Measurements from ENCODE around the gene LSM8.
"Not testable (repeated sequence)": the region's sequence is repeated elsewhere in the genome, so short reads cannot be mapped to it uniquely, and the experiment has no call there.

Gene LSM8

GRCh38 chr7:118183786-118184564 lies at the start of gene LSM8:
Gene LSM8, plus strand, starts transcription at chr7:118184164. Its CDS starts 60 bp downstream, at chr7:118184224.
- DNase-seq = peak; percentile 99

GRCh38 chr7:118134420-118134819 lies 49.5 kb upstream of the LSM8 start:
- not testable (repeated sequence) for DNase-seq

- DNase-seq = no peak
Measured at GRCh38 chr7:118140468-118140867, 43.5 kb upstream of the LSM8 start.

GRCh38 chr7:118142012-118142411 lies 42.0 kb upstream of the LSM8 start:
- DNase-seq = no peak

- no peak for DNase-seq
Measured at GRCh38 chr7:118148930-118149329, 35.0 kb upstream of the LSM8 start.

- DNase-seq = no peak
Measured at GRCh38 chr7:118149394-118149793, 34.6 kb upstream of the LSM8 start.

GRCh38 chr7:118151671-118152070 lies 32.3 kb upstream of the LSM8 start:
- DNase-seq = no peak

GRCh38 chr7:118152149-118152548 lies 31.8 kb upstream of the LSM8 start:
- no peak for DNase-seq

GRCh38 chr7:118152654-118153053 lies 31.3 kb upstream of the LSM8 start:
- DNase-seq = no peak

GRCh38 chr7:118153551-118154177 lies 30.3 kb upstream of the LSM8 start:
- DNase-seq = peak; percentile 55

GRCh38 chr7:118158766-118159165 lies 25.2 kb upstream of the LSM8 start:
- no peak for DNase-seq

- no peak for DNase-seq
Measured at GRCh38 chr7:118169146-118169545, 14.8 kb upstream of the LSM8 start.

- no peak for DNase-seq
Measured at GRCh38 chr7:118175740-118176139, 8.2 kb upstream of the LSM8 start.

GRCh38 chr7:118179191-118179590 lies 4.8 kb upstream of the LSM8 start:
- DNase-seq = no peak

GRCh38 chr7:118182593-118183427 lies 1.2 kb upstream of the LSM8 start:
- DNase-seq = no peak

- no peak for DNase-seq
Measured at GRCh38 chr7:118183428-118183785, 557 bp upstream of the LSM8 start.

- no peak for DNase-seq
Measured at GRCh38 chr7:118184565-118184940, 589 bp downstream of the LSM8 start.

GRCh38 chr7:118185163-118185860 lies 1.3 kb downstream of the LSM8 start:
- no peak for DNase-seq

GRCh38 chr7:118186501-118186900 lies 2.5 kb downstream of the LSM8 start:
- no peak for DNase-seq

- DNase-seq = no peak
Measured at GRCh38 chr7:118194571-118194970, 10.6 kb downstream of the LSM8 start.

- DNase-seq = peak; percentile 66
Measured at GRCh38 chr7:118195837-118196474, 12.0 kb downstream of the LSM8 start.

- no peak for DNase-seq
Measured at GRCh38 chr7:118202061-118202460, 18.1 kb downstream of the LSM8 start.
